HepG2 (cell line): ENCODE measurements around the gene SH3PXD2A. TPM values are rescaled to one million over a fixed set of nuclear protein-coding genes. Genes with fewer than 3 reads are reported as not detected.

ENCODE experiments used
- ATF7 ChIP-seq, 2 experiments: fragments of 450-650 bp in 1 of 2; sonication (generic) in 1 of 2; formaldehyde crosslinking in 1 of 2; IDR thresholded peaks; 2 replicates each; pipeline versions ENCODE4 v1.4.0 to v1.6.1; 2016 to 2020; ENCODE audit warnings: antibody characterized with exemption in 1 of 2, mild to moderate bottlenecking in 1 of 2, missing genetic modification reagents in 1 of 2
- CCAR2 ChIP-seq: fragments of 200-400 bp; formaldehyde crosslinking; optimal IDR thresholded peaks from 2 replicates; pipeline ENCODE3; 2018; ENCODE audit warnings: low read depth, mild to moderate bottlenecking, low read length, moderate library complexity
- CENPT ChIP-seq: sonication (generic); formaldehyde crosslinking; IDR thresholded peaks from 2 replicates; pipeline ENCODE4 v1.8.0; 2022; ENCODE audit warnings: low read depth, mild to moderate bottlenecking, moderate library complexity, missing genetic modification reagents
- CHD4 ChIP-seq: fragments of 200-600 bp; sonication (generic); IDR thresholded peaks from 2 replicates; pipeline ENCODE4 v1.7.0; 2017; ENCODE audit warnings: mild to moderate bottlenecking, low read length, borderline replicate concordance
- JDP2 ChIP-seq: sonication (generic); formaldehyde crosslinking; IDR thresholded peaks from 2 replicates; pipeline ENCODE4 v1.8.1; 2022; ENCODE audit warnings: missing genetic modification reagents, borderline replicate concordance
- MAFG ChIP-seq: sonication (generic); formaldehyde crosslinking; IDR thresholded peaks from 2 replicates; pipeline ENCODE4 v1.5.1; 2020; ENCODE audit warnings: mild to moderate bottlenecking, missing genetic modification reagents
- RBM22 ChIP-seq: fragments of 200-400 bp; formaldehyde crosslinking; optimal IDR thresholded peaks from 2 replicates; pipeline ENCODE3; 2017; ENCODE audit warnings: mild to moderate bottlenecking, low read length, moderate library complexity
- SATB2 ChIP-seq: sonication (generic); formaldehyde crosslinking; IDR thresholded peaks from 2 replicates; pipeline ENCODE4 v1.5.0; 2020; ENCODE audit warnings: missing genetic modification reagents
- TBP ChIP-seq: sonication (generic); formaldehyde crosslinking; IDR thresholded peaks from 2 replicates; pipeline ENCODE4 v1.5.0; 2020; ENCODE audit warnings: missing genetic modification reagents
- TGIF2 ChIP-seq: IDR thresholded peaks from 2 replicates; pipeline ENCODE4 v1.6.1; 2016; ENCODE audit warnings: control low read depth, missing compliant biosample characterization
- ZFP36L2 ChIP-seq: sonication (generic); formaldehyde crosslinking; IDR thresholded peaks from 2 replicates; pipeline ENCODE4 v1.4.0; 2020; ENCODE audit warnings: missing genetic modification reagents
- ZMYM3 ChIP-seq: sonication (generic); formaldehyde crosslinking; IDR thresholded peaks from 2 replicates; pipeline ENCODE4 v1.5.1; 2020; ENCODE audit warnings: mild to moderate bottlenecking, missing genetic modification reagents
- ZNF547 ChIP-seq: sonication (generic); formaldehyde crosslinking; IDR thresholded peaks from 2 replicates; pipeline ENCODE4 v1.5.1; 2020; ENCODE audit warnings: mild to moderate bottlenecking, missing genetic modification reagents
- ZNF790 ChIP-seq: sonication (generic); formaldehyde crosslinking; IDR thresholded peaks from 2 replicates; pipeline ENCODE4 v1.8.0; 2022; ENCODE audit warnings: missing genetic modification reagents, mild to moderate bottlenecking, borderline replicate concordance
- ZSCAN31 ChIP-seq: sonication (generic); formaldehyde crosslinking; IDR thresholded peaks from 2 replicates; pipeline ENCODE4 v1.5.0; 2020; ENCODE audit warnings: low read depth, mild to moderate bottlenecking, missing genetic modification reagents
- polyA plus RNA-seq, 8 experiments: library from polyadenylated mRNA; depleted of rRNA in 3 of 8; stranded (reverse) in 7 of 8; unstranded in 1 of 8; fragments of >200 nt; fragmentation: Illumina TruSeq in 4 of 8; extraction: Trizol in 4 of 8; gene quantifications; 2 replicates each; pipeline versions ENCODE4 v1.2.1 to v1.2.3, GENCODE V29; 2011 to 2016; ENCODE audit warnings: low read depth in 4 of 8, missing spikeins in 1 of 8, mixed read lengths in 1 of 8; ENCODE audit not compliant: insufficient read depth in 1 of 8
- total RNA-seq, 5 experiments: library from RNA; depleted of rRNA; stranded (reverse); fragments of >200 nt; fragmentation: Illumina TruSeq; extraction: Trizol; gene quantifications; 2 replicates each; pipeline ENCODE4 v1.2.3, GENCODE V29; 2016; ENCODE audit warnings: low read depth in 1 of 5
- TF ChIP-seq, protein P1 (sequence below): sonication (generic); formaldehyde crosslinking; conservative IDR thresholded peaks from 2 replicates; pipeline ENCODE4 v1.8.0; 2022; ENCODE audit warnings: low read depth, missing genetic modification reagents
- TF ChIP-seq, protein P2 (sequence below), 2 experiments: fragments of 450-650 bp in 1 of 2; sonication (generic) in 1 of 2; formaldehyde crosslinking; IDR thresholded peaks; 2 replicates each; pipeline versions ENCODE4 v1.5.0 to v1.8.0; 2020 to 2022; ENCODE audit warnings: mild to moderate bottlenecking in 1 of 2, missing genetic modification reagents in 1 of 2
- TF ChIP-seq, protein P3 (sequence below): sonication (generic); formaldehyde crosslinking; IDR thresholded peaks from 2 replicates; pipeline ENCODE4 v1.4.0; 2020; ENCODE audit warnings: low read depth, mild to moderate bottlenecking, missing genetic modification reagents
- TF ChIP-seq, protein P4 (sequence below): sonication (generic); formaldehyde crosslinking; IDR thresholded peaks from 2 replicates; pipeline ENCODE4 v1.8.1; 2023; ENCODE audit warnings: mild to moderate bottlenecking, missing genetic modification reagents
- TF ChIP-seq, protein P5 (sequence below): sonication (generic); formaldehyde crosslinking; IDR thresholded peaks from 2 replicates; pipeline ENCODE4 v1.4.0; 2020; ENCODE audit warnings: mild to moderate bottlenecking, missing genetic modification reagents

The SH3PXD2A gene
- total and polyA plus RNA-seq, 2 of the 13 experiments (the other 11 are each of a cell fraction or from before 2014, with no cell fraction given) = 11.1 to 11.3 TPM

DNA sequence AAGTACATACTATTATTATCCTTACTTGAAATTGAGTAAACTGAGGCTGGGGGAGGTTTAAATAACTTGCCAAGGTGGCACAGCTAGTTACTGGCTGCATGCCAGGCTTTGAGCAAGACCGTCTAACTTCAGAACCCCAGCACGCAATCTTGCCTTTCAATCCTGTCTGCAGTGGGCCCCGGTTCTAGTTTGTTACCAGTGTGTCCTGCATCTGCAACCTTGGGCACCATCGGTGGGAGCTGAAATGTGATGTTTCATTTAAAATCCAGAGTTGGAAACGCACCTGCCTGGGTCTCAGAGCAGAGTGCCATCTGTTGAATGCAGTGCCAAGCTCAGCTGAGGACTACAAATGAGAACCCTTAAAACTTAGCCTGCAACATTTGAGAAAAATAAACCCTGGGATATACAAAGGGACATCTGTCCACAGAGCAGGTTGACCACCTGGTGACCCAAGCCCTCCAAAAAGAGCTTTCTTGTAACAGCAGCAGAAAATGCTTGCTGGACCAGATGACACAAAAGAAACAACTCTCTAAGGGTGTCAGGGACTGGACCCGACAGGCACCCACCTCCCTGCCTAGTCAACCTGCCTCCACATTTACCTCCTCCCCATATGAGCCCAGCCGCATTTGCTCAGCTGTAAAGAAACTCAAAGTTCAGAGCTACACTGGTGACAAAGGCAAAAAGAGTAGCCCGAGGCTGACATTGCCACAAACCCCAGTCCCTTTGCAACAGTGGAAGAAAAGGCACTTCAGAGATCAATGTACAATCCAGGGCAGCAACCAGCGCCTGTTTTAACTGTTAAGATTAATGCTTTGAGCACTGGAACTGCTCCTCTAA lies 1.7 kb downstream of the SH3PXD2A start (continued):
- no peak; the same call in 1 of the 2 replicates for TF ChIP-seq JDP2 (CRISPR knock-in tag)
- TF ChIP-seq, protein P1, sequence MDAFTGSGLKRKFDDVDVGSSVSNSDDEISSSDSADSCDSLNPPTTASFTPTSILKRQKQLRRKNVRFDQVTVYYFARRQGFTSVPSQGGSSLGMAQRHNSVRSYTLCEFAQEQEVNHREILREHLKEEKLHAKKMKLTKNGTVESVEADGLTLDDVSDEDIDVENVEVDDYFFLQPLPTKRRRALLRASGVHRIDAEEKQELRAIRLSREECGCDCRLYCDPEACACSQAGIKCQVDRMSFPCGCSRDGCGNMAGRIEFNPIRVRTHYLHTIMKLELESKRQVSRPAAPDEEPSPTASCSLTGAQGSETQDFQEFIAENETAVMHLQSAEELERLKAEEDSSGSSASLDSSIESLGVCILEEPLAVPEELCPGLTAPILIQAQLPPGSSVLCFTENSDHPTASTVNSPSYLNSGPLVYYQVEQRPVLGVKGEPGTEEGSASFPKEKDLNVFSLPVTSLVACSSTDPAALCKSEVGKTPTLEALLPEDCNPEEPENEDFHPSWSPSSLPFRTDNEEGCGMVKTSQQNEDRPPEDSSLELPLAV (CRISPR knock-in tag) = no peak
- no peak for TF ChIP-seq ZSCAN31 (CRISPR knock-in tag)
- no peak for TF ChIP-seq CENPT
- peak; percentile 78; the same call in 1 of the 2 replicates for TF ChIP-seq TGIF2 (CRISPR knock-in tag)
- TF ChIP-seq SATB2 = no peak
- peak; percentile 73 for TF ChIP-seq ZMYM3
- TF ChIP-seq, protein P2, sequence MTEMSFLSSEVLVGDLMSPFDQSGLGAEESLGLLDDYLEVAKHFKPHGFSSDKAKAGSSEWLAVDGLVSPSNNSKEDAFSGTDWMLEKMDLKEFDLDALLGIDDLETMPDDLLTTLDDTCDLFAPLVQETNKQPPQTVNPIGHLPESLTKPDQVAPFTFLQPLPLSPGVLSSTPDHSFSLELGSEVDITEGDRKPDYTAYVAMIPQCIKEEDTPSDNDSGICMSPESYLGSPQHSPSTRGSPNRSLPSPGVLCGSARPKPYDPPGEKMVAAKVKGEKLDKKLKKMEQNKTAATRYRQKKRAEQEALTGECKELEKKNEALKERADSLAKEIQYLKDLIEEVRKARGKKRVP (CRISPR knock-in tag; IDR thresholded peaks at IDR 0.05) = 0 out of 4 replicates have a peak, but pooled peaks of 1 of the 2 experiments have one; percentile 20
- no peak for TF ChIP-seq ZFP36L2 (CRISPR knock-in tag)
- no peak for TF ChIP-seq CCAR2
- no peak for TF ChIP-seq ZNF547 (CRISPR knock-in tag)
- no peak for TF ChIP-seq ATF7 (IDR thresholded peaks at IDR 0.05)
- TF ChIP-seq ATF7 (CRISPR knock-in tag; IDR thresholded peaks at IDR 0.05) = peak; percentile 81; the same call in 1 of the 2 replicates
- TF ChIP-seq TBP (CRISPR knock-in tag) = no peak
- no peak for TF ChIP-seq CHD4
- TF ChIP-seq, protein P3, sequence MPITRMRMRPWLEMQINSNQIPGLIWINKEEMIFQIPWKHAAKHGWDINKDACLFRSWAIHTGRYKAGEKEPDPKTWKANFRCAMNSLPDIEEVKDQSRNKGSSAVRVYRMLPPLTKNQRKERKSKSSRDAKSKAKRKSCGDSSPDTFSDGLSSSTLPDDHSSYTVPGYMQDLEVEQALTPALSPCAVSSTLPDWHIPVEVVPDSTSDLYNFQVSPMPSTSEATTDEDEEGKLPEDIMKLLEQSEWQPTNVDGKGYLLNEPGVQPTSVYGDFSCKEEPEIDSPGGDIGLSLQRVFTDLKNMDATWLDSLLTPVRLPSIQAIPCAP = no peak
- TF ChIP-seq, protein P4, sequence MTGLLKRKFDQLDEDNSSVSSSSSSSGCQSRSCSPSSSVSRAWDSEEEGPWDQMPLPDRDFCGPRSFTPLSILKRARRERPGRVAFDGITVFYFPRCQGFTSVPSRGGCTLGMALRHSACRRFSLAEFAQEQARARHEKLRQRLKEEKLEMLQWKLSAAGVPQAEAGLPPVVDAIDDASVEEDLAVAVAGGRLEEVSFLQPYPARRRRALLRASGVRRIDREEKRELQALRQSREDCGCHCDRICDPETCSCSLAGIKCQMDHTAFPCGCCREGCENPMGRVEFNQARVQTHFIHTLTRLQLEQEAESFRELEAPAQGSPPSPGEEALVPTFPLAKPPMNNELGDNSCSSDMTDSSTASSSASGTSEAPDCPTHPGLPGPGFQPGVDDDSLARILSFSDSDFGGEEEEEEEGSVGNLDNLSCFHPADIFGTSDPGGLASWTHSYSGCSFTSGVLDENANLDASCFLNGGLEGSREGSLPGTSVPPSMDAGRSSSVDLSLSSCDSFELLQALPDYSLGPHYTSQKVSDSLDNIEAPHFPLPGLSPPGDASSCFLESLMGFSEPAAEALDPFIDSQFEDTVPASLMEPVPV (CRISPR knock-in tag) = no peak
- TF ChIP-seq, protein P5, sequence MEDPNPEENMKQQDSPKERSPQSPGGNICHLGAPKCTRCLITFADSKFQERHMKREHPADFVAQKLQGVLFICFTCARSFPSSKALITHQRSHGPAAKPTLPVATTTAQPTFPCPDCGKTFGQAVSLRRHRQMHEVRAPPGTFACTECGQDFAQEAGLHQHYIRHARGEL (CRISPR knock-in tag) = no peak
- TF ChIP-seq RBM22 = no peak
- TF ChIP-seq ZNF790 = no peak
- no peak for TF ChIP-seq MAFG (CRISPR knock-in tag)
